HG03342 (cell line): ENCODE measurements around the gene SDCCAG8.

Experiments
- ATAC-seq: cut with Tn5 transposase; IDR thresholded peaks from one replicate; pipeline ENCODE4 v1.9.1; 2021; ENCODE audit warnings: mild to moderate bottlenecking, moderate library complexity; ENCODE audit not compliant: unreplicated experiment

SDCCAG8 gene

GRCh38 chr1:243253926-243254232 lies 2.0 kb upstream of the SDCCAG8 start:
- no peak for ATAC-seq

- peak; percentile 24 for ATAC-seq
Measured at GRCh38 chr1:243254233-243254926, 1.5 kb upstream of the SDCCAG8 start.

DNA sequence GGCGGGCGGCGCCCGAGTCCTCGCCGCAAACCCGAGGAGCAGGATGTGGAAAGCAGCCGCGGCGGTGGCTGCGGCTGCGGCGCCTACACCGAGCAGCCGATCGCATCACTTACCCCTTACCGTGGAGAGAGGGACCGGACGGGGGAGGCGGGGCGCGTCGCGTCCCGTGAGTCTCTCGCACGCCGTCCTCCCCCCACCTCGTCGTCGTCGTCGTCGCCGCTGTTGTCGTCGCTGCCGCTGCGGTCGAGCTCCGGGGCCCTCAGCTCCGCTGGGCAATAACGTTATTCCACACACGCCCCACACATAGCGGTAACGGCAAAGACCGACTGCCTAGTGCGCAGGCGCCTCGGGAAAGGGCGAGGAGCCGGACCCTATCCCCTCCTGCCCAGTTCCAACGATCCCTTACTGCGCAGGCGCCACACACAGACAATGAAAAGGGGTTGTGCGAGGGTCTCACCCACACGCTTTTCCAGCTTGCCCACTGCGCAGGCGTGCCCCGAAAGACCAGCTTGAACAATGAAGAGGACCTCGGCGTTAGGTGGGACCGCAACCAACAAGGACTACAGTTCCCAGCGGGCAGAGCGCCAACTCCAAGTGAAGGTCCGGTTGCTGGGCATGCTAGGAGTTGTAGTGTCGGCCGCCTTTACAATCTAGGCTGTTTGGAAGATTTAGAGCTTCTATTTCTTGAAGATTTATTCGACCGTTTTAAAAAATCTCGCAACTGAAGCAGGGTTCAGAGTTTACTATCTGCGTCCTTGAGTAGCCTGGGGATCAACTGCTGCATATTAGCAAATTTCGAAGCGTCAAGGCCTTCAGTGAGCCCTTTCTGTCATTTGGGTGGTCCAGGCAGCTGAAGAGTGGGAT lies 682 bp upstream of the SDCCAG8 start, which contains the start of gene CEP170:
Gene CEP170 (minus strand): TSS at position 355 of the 864 bp plus-strand sequence. CDS start 30,001 bp downstream, outside the sequence.
- peak; percentile 54 for ATAC-seq

- ATAC-seq, result no peak
Measured at GRCh38 chr1:243256590-243256989, 749 bp downstream of the SDCCAG8 start.

DNA sequence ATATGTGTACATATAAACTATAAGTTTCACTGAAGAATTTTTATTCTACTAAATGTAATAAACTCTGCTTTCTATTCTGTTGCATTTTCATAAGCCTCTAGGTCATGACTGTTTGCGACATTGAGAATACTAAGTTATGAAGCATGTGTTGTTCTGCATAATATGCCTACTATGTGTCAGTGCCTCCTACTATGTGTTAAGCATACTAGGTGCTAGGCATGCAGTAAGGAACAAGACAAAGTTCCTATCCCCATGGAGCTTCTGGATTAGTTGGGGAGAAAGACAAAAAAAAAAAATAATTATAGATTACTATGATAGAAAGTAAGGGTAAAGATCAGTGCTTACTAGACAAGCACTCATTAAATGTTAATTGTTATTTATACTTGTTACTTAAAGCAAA lies 1.3 kb downstream of the SDCCAG8 start:
- no peak for ATAC-seq

DNA sequence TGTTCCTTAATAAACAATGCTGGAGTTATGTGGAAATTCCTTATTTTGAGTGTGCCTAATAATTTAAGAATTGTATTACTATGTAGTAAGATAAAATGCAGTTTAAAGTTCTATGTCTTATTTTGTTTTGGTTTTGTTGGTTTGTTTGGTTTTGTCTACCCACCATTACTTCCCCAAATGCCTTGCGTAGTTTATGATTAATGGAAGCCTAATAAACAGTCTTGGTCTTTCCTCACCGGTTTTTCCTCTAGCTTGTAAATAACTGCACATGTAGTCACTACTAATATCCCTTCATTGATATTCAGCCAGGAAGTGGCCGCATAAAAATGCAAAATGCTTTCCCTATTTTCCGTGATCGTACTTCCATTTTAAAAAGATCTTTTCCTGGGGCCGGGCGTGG lies 2.9 kb downstream of the SDCCAG8 start:
- no peak for ATAC-seq

GRCh38 chr1:243260221-243260880 lies 4.5 kb downstream of the SDCCAG8 start:
- no peak for ATAC-seq

DNA sequence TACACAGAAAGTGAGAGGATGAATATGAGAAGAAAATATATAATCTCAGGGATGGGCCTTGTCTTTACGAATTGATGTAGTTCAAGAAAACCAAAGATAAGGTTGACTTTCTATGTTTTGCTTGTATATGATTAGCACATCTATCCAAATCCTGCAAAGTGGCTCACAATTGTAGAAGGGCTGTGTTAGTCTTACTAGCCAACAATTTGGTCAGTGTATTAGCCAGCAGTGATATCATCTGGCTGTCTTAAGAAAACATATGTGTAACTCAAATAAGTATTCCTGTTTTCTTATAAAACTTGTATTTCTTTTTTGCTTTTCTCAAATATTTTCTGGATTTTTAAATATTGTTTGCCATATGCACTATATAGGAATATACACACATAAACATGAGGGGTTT lies 5.5 kb downstream of the SDCCAG8 start:
- ATAC-seq, result no peak

DNA sequence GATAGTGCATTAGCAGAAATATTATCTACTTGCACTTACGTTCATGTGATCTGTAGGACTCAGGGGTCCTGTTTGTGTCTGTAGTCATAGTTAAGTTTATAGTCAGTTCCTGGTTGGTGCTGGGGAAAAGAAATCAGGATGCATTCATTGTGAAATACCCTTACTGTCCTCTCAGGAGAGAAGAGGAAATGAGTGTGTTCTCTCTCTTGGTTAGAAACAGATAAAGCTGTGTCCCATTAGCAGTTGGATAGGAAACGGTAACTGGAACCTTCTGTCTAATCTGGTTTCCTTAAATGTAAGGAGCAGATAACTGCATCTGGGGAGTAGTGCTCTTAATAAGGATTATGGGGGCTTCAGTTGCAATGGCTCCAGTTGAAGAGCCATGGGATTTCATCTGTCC lies 8.9 kb downstream of the SDCCAG8 start:
- no peak for ATAC-seq

GRCh38 chr1:243266231-243266630 lies 10.4 kb downstream of the SDCCAG8 start:
- ATAC-seq, result no peak

DNA sequence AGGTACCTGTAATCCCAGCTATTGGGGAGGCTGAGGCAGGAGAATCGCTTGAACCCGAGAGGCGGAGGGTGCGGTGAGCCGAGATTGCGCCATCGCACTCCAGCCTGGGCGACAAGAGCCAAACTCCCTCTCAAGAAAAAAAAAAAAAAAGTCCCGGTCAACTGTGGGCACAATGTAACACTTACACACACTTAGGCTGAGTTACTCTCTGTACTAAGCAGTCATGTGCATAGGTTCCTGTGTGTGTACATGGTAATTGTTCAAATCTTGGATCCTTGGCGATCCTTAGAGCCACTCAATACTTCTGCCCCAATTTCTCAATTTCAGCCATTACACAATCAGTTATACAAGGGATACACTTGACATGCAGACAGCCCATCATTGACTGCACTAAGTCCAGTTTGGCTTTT lies 11.6 kb downstream of the SDCCAG8 start:
- ATAC-seq, result no peak

- no peak for ATAC-seq
Measured at GRCh38 chr1:243267914-243268653, 12.2 kb downstream of the SDCCAG8 start.

GRCh38 chr1:243268751-243269460 lies 13.1 kb downstream of the SDCCAG8 start:
- ATAC-seq, result peak; percentile 29

GRCh38 chr1:243269461-243269801 lies 13.6 kb downstream of the SDCCAG8 start:
- ATAC-seq, result peak; percentile 67

DNA sequence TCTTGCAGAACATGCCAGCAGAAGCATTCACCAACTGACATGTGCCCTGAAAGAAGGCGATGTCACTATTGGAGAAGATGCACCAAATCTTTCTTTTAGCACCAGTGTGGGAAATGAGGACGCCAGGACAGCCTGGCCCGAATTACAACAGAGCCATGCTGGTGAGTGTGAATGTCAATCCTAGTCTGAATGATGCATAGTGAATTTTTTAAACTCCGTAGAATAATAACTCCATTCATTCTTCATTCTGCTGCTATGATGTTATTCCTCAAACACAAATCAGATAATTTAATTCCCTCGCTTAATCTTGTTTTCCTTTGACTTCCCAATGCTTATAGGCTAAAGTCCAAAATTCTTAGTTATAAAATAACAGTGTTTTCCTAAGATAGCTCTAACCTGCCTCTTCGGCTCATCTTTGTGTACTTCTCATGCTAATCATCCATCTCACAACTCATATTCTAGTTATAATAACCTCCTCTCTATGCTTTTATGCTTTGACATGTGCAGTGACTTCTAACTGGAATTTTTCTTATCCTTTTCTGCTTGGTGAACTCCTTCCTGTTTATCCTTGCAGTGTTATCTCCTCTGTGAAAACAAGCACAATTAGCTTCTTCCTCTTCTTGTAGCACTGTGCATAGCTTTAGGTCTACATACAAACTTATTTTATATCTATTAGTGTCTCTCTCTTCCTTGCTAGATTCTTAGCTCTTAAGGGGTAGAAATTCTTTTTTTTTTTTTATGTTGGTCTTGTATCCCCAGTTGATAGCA lies 14.4 kb downstream of the SDCCAG8 start:
- ATAC-seq, result no peak

- no peak for ATAC-seq
Measured at GRCh38 chr1:243271996-243272395, 16.2 kb downstream of the SDCCAG8 start.

DNA sequence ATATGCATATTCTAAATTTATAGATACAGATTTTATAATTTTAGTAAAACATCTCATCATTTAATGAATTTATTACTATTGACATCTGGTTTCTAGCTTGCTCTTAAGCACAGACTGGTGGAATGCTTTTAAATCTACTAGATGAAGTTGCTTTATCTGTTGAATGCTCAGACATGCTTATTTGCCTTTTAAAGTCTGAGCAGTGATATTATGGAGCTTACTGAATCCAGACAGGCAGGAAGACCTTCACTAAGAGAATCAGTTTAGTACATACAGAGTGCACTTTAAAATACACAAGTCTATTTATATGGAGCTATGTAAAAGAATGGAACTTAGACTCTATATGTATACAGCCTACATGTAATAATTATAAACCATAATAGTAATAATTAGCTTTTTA lies 16.6 kb downstream of the SDCCAG8 start:
- ATAC-seq, result no peak

- no peak for ATAC-seq
Measured at GRCh38 chr1:243273506-243273905, 17.7 kb downstream of the SDCCAG8 start.

- ATAC-seq, result no peak
Measured at GRCh38 chr1:243273945-243274344, 18.1 kb downstream of the SDCCAG8 start.

DNA sequence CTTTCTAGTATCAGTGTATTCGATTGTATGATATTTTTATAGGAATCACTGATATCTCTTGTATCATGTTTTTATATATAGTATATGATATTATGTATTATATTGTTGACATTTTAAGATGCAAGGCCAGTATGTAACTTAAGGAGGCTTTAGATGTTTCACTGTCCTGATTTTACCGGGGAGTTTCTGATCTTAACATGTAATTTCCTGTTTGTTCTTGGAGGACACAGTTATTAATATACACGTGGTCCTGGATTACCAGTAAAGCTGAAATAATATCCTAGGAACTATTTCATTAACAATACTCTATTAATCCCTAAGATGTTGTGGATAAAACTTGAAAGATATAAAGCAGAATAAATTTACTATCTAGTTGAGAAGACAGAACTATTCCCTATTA lies 19.5 kb downstream of the SDCCAG8 start:
- ATAC-seq, result no peak
